ENCODE data around the gene OBSCN.
"Not testable (repeated sequence)": the region's sequence is repeated elsewhere in the genome, so short reads cannot be mapped to it uniquely, and the experiment has no call there.

OBSCN gene

DNA sequence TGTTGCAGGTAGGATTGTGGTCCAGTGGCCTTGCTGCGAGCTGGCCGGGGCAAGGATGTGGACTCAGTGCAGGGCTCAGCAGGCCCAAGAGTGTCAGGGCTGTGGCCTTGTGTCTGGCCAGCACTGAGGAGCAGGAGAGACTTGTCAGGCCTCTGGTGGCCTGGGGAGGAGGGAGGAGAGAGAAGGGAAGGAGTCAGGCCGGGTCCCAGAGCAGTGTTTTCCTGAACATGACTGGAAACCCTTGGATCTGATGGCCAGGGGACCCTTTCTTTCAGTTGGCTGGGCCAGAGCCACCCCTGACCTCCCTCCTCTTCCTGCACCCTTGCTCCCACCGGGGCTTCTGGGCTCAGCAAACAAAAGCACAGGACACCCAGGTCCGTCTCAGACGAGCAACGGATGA lies 37.2 kb upstream of the OBSCN start:
- DNase-seq: no peak

GRCh38 chr1:228171221-228171891 lies 36.5 kb upstream of the OBSCN start:
- no peak for DNase-seq

- DNase-seq: no peak
These were observed 35.0 kb upstream of the OBSCN start for GRCh38 chr1:228172591-228173527.

- DNase-seq: not testable (repeated sequence)
These were observed 34.0 kb upstream of the OBSCN start for GRCh38 chr1:228173528-228174481.

- no peak for DNase-seq
These were observed 33.1 kb upstream of the OBSCN start for GRCh38 chr1:228174482-228175315.

- DNase-seq: no peak
These were observed 32.4 kb upstream of the OBSCN start for GRCh38 chr1:228175316-228176023.

DNA sequence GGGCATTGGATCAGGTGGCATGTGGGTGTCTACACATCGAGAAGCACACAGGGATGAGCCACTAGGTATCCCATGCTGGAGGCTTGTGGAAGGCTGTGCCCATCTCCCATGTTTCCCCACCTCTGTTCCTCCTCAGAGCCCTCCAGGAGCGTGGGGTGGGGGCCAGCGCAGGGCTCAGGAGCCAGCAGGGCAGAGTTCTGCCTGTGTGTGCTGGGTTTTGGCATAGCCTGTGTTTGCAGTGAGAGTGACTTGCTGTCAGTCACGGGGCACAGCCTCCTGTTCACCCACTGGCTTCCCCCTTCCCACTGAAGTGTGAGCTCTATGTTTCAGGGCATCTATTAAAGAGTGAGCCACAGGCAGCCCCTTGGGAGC lies 31.8 kb upstream of the OBSCN start:
- DNase-seq: no peak

GRCh38 chr1:228176461-228177182 lies 31.2 kb upstream of the OBSCN start:
- no peak for DNase-seq

DNA sequence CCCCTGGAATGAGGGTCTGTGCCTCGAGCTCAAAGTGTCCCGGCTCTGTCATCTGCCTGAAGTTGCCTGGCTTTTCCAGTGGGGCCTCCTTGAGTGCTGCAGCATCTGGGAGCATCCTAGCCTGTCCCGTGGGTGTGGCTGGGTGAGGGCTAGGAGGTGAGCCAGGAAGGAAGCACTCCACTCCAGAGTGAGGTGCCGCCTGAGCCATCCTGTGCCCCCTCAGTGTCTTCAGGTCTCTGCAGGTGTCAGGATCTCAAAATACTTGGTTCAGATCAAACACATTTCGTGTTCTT lies 30.7 kb upstream of the OBSCN start:
- DNase-seq: no peak

GRCh38 chr1:228177721-228178710 lies 29.8 kb upstream of the OBSCN start:
- DNase-seq: no peak

GRCh38 chr1:228178737-228179684 lies 28.8 kb upstream of the OBSCN start:
- DNase-seq: no peak

DNA sequence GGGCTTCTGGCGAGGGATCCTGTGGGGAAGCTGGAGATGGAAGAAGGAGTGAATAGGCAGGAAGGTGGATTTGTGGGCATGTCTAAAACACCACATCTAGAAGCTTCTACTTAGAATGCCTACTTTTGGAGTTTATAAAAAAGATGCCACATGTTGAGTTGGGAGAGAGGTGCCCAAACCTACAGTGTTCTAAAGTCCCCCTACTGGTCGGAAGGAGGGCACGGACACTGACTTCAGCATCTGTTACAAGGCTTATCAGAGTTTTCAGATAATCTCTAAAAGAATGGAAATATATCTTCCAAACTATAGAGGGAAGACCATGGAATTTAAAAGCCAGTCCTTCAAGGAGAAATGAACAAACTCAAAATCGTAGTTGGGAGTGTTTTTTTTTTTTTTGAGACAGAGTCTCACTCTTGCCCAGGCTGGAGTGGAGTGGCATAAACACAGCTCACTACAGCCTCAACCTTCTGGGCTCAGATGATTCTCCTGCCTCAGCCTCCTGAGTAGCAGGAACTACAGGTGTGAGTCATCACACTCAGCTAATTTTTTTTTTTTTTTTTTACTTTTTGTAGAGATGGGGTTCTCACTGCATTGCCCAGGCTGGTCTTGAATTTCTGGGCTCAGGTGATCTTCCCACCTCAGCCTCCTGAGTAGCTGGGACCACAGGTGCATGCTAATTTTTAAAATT lies 27.4 kb upstream of the OBSCN start:
- DNase-seq: no peak

DNA sequence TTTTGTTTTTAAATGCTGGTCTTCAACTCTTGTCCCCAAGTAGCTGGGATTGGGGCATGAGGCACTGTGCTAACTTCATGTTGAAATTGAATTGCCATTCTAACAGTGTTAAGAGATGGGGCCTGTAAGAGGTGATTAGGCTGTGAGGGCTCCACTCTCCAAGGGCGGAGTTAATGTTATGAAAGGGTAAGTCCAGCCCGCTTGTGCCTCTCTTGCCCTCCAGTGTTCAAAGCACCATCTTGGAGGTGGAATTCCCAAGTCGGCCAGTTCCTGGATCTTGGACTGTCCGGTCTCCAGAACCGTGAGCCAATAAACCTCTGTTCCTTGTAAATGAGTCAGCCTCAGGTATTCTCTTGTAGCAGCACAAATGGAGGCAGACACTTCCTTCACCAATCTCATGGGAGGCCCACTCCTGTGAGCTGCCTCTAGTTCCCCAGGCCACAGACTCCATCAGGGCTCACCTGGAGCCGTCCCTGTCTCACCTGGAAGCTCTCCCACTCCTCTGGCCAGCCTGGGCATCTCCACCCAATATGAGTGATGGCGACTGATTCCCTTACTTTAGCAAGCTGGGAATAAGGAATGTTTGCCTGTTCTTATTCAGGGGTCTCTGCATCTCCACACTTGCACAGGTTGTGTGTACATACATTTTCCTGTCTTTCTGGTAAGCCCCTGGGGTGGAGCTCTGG lies 26.7 kb upstream of the OBSCN start:
- DNase-seq: no peak

- DNase-seq: no peak
These were observed 26.2 kb upstream of the OBSCN start for GRCh38 chr1:228181645-228182034.

- no peak for DNase-seq
These were observed 25.4 kb upstream of the OBSCN start for GRCh38 chr1:228182296-228183030.

DNA sequence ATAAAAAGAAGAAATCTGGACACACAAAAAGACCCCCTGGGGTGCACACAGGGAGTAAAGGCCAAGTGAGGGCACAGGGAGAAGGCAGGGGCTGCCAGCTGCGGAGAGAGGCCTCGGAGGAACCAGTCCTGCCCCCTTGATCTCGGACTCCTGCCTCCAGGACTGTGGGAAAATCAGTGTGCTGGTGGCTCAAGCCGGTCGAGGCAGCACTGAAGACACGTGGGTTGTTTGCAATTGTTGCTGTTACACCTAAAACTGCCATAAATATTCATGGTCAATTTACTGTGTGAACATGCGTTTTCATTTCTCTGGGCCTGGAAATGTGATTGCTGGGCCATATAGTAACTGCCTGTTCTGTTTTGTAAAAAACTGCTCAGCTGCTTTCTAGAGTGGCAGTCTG lies 23.7 kb upstream of the OBSCN start:
- DNase-seq: no peak

DNA sequence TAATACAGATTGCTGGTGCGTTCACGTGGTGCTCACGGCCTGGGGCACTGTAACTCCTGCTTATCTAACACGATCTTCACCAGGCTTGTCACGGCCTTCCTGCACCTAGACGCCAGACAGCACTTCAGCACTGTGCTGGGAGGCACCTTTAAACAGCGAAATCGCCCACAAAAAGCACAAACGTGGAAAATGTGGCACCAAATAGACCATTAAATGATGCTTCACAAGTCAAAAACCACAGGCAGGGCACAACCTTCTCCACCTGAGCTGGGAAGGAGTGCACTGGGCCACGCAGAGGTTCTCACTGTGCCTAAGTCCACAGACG lies 22.2 kb upstream of the OBSCN start:
- DNase-seq: no peak
